RPMI8226 (cell line): Measurements from ENCODE around the gene COP1.
"Not testable (repeated sequence)": the region's sequence is repeated elsewhere in the genome, so short reads cannot be mapped to it uniquely, and the experiment has no call there.

Experiments
- DNase-seq: peaks from one replicate; pipeline ENCODE4 v3.0.0-alpha.2; 2015

The COP1 gene

DNA sequence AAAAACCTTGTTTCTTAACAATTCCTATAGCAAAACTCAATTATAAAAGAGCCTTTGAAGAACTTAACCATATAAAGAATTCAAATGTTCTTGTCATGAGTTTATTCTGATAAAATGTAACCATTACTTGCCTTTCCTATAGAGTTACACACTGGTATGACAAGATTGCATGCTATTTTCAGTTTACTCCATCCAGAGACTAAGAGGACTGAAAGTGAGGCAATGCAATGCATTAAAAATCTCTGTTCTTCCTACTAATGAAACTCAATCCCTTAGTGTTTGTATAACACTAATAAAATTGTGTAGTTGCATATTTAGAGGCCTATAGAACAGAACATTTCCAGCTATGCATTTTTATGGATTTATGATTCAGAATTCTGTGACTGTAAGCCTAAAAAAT lies 88.1 kb downstream of the COP1 start:
- no peak for DNase-seq

DNA sequence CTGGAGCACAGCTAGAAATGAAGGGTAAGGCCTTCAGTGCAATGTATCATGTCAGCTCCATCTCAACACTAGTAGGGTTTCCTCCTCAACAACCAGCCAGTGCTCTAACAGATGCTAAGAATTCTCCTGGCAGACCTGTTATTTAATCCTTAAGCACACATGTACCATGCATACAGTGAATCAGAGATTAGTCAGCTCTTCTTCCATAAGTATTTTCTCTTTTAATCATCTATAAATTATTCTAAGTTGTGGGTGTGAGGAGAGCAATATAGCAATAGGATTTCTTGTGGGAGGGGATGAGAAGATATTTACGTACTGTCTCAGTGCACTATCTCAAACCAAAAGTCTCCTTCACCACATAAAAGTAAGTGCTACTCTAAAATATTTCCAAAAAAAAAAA lies 95.3 kb downstream of the COP1 start:
- no peak for DNase-seq

DNA sequence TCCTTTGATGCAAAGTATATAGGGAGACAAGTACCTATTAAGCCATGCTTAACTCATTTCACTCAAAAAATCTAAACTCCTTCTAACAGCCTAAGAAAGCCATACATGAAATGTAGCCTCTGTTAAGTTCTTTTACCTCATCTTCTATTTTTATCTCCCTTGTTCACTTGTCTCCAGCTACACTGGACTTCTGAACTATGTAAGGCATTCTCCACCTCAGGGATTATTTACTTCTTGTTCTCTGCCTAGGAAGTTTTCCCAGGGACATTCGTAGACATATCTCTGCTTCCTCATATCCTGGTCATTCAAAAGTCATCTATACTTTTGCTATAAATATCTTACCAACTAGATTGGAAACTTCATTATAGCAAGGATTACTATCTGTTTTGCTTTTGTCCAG lies 96.9 kb downstream of the COP1 start:
- DNase-seq: no peak

DNA sequence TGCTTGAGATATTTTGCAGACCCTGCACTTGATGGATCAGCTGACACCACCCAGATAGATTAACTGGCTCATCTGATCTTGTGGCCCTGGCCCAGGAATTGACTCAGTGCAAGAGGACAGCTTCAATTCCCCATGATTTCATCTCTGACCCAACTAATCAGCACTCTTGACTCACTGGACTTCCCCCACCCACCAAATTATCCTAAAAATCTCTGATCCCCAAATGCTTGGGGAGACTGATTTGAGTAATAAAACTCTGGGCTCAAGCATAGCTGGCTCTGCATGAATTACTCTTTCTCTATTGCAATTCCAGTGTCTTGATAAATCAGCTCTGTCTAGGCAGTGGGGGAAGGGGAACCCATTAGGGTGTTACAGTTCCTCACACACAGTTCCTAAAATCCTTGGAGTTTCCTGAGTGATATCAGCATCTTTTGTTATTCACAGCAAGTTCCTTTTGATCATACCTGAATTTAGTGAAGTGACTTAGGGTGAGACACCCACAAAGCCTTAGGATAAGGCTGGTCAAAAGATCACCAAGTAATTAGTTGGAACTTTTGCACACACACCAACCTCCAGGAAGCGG lies 104.2 kb downstream of the COP1 start:
- DNase-seq: no peak

DNA sequence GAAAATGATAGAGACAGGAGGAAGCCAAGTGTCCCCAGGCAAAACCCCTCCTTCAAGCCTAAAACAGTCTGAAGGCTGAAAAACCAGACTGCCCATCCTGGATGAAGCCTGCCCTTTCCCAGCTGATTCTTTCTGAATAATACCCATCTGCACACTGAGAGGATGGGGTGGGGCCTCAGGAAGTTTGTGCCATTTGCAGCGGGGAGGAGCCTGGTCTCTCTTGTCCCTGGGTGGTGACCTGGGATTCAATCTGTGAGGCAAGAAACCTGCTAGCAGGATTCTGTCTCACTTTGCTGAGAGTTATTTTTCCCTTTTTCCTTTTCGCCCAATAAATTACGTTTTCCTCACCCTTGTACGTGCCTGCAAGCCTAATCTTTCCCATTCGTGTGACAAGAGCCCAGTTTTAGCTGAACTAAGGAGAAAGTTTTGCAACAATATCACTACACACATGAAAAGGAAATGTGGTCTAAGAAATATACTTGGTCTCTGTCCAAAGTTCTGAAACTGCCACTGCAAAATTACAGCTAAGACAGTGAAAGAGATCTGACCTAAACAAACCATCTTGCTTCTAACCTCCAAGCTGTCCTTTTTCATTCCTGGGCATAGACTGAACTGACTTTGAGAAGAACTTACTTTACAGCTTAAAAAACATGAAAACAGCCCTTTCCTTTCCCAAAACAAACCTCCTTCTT lies 105.0 kb downstream of the COP1 start:
- DNase-seq: no peak

DNA sequence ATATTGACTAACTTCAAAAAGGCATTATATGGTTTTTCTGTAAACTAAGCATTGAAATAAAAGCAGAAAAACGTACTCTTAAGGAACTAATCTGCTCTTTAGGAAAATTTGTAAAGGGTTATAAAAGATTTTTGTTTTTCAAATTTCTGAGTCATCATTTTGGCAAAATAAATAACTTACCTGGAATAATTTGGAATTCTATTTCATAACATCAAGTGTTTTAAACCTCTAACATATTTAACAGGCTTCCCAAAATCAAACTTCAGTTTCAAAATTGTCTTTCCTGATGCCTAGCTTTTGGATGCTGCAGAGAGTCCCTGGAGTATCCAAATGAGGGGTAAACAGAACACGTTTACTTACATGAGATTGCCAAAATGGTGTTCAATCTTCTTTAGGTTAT lies 108.5 kb downstream of the COP1 start:
- no peak for DNase-seq

DNA sequence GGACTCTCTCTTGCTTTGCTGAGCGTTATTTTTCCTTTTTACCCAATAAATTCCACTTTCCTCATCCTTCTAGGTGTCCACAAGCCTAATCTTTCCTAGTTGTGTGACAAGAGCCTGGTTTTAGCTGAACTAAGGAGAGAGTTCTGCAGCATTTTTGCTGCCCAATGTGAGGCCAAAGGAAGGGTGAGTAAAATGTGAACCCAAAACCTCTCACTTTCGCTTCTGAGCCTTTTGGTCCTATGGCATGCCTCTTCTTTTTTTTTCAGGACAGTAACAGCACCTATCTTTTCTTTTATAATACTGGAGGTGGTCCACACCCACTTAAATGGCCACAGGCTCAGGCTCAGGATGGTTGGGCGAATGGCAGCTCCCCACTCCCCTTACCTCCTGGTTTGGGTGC lies 111.1 kb downstream of the COP1 start:
- no peak for DNase-seq

DNA sequence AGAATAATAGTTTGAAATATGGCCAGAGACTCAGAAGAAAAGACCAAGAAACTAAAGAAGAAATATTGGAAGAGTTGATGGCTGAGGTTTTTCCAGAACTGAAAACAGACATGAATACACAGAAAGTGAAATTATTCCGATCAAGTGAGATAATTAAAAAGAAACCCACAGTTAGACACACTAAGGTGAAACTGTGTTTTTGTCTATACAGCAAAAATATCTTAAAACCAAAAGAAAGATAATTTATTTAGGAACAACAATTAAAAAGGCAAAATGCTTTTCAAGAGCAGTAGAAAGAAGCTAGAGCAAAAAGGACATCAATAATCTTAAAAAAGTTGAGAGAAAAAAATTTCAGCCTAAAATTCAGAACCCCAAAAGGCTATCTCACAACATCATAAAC lies 116.3 kb downstream of the COP1 start:
- no peak for DNase-seq

DNA sequence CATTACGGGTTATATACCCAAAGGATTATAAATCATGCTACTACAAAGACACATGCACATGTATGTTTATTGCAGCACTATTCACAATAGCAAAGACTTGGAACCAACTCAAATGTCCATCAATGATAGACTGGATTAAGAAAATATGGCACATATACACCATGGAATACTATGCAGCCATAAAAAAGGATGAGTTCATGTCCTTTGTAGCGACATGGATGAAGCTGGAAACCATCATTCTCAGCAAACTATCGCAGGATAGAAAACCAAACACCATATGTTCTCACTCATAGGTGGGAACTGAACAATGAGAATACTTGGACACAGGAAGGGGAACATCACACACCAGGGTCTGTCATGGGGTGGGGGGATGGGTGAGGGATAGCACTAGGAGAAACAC lies 119.3 kb downstream of the COP1 start:
- DNase-seq: not testable (repeated sequence)

DNA sequence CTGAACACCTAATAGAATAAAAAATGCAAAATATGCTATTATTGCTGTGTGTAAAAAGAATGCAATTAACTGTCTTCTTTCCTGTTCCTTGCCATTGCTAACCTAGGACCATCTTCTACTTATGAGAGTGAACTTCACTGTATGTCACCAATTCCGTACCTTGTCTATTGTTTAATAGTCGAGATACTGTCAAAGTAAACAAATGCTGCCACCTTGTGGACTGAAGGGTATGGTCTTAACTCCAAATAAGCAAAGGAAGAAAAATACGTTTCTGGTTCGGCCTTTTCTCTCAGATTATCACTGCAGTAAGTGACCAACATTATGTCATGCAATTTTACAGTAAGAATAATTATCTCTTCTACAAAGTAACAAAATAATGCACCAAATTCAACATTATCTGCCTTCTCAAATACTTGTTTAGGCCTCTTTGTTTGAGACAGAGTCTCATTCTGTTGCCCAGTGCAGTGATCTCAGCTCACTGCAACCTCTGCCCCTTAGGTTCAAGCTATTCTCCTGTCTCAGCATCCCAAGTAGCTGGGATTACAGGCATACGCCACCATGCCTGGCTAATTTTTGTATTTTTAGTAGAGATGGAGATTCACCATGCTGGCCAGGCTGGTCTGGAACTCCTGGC lies 133.4 kb downstream of the COP1 start:
- peak; percentile 73 for DNase-seq

DNA sequence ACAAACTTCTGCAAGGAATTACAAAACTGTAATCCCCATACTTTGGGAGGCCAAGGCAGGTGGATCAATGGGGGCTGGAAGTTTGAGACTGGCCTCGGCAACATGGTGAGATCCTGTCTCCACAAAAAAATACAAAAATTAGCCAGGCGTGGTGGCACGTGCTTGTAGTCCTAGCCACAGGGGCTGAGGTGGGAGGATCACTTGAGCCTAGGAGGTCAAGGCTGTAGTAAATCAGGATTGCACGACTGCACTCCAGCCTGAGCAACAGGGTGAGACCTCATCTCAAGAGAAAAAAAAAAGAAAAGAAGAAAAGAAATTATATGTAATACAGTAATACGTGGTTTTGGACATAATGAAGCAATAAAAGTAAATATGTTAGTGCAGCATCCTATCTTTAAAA lies 138.2 kb downstream of the COP1 start:
- DNase-seq: no peak

DNA sequence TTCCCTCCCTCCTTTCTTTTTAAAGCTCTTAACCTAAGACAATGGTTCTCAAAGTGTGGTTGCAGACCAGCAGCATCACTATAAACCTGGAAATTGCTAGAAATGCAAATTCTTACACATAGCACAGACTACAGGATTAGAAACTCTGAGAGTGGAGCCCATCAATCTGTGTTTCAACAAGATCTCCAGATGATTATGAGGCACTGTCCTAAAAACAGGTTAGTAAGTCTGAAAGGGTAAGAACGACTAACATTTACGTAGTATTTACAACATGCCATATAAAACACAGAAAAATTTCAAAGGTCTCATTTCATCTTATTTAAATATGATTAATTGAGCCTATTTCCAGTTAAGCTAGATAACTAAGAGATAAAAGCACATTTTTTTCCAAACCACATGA lies 138.8 kb downstream of the COP1 start:
- no peak for DNase-seq

DNA sequence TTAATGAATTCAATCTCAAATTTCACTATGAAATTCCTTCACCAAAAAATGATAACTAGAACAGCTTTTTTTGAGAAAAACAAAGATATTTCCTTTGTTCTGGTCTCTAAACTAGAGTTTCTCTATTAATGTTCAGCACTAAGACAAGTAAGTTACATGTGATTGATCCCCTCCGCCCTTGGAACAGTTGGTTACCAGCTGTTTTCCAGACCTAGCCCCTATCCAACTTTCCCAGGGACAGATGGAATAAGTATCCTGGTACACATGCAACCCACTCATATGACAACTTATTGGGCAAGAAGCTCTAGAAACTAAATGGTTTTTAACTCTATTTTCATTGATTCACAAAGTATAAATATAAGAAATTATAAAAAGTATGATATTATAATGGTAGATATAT lies 140.4 kb downstream of the COP1 start:
- DNase-seq: no peak

DNA sequence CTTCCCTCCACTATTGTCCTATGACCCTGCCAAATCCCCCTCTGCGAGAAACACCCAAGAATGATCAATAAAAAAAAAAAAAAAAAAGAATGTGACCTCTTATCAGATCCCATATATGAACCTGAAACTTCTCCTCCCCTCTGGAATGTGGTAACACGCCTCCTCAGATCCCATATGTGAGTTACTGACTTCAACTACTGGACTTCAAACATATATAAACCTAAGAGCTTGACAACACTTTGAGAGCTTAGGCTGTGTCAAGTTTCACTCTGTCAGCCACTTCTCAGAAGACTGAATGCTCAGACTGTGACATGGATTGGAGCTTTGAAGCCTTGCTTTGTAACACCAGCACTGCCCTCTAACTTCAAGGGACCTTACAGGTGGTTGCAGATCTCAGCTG lies 148.4 kb downstream of the COP1 start:
- DNase-seq: no peak

DNA sequence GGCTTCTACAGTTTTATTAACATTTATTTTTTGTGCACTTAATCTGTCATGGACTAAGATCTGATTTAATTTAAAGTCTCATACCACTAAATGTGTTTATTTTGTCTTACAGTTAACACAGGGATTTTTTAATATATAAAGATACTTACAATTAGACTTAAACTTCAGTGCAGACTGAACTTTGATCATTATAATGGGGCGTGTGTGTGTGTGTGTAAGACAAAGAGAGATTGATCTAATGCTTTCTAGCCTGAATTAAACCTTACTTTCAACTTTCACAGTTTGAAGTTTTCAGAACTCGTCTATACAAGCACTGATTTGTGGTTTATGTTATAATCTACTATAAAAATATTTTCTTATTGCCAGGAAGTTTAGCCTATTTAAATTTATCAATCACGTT lies 150.8 kb downstream of the COP1 start:
- no peak for DNase-seq

DNA sequence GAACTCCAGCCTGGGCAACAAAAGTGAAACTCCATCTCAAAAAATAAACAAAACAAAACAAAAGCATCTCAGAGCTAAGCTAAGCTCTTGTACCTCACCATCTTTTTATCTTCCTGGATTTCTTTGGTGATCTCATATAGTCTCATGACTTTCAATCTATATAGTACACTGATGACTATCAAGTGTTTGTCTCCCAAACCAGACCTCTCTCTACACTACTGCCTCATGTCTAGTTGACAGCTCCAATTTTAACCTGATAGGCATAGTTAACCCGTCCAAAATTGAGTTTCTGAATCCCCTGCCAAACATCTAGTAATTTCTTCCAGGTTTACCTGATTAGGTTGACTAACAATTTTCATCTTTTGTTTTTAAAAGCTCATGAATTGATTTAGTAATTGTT lies 151.7 kb downstream of the COP1 start:
- DNase-seq: no peak

DNA sequence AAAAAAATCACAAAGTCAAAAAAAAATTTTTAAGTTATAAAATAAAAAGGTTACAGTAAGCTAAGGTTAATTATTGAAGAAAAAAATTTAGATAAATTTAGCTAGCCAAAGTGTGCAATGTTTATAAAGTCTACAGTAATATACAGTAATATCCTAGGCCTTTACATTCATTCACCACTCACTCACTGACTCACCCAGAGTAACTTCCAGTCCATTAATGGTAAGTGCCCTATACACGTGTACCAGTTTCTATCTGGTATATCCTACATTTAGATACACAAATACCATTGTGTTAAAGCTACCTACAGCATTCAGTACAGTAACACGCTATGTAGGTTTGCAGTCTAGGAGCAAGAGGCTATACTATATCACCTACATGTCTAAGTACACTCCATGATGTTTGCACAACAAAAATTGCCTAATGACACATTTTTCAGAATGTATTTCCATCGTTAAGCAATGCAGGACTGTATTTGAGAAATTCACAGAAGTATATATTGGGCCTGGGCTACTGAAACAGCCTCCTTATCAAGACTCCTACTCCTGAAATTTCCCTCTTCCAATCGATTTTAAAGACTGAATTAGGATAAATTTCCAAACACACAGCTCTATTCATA lies 155.1 kb downstream of the COP1 start:
- no peak for DNase-seq

DNA sequence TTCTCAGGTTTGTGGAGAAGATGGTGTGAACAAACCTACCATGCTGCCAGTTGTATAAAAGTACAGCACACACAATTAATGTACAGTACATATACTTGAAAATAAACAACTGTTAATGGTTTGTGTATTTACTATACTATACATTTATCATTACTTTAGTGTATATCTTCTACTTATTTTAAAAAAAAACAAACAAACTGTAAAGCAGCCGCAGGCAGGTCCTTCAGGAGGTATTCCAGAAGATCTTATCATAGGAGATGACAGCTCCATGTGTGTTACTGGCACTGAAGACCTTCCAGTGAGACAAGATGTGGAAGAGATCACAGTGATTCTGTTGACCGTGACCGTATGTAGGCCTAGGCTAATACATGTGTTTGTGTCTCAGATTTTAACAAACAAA lies 155.7 kb downstream of the COP1 start:
- no peak for DNase-seq

DNA sequence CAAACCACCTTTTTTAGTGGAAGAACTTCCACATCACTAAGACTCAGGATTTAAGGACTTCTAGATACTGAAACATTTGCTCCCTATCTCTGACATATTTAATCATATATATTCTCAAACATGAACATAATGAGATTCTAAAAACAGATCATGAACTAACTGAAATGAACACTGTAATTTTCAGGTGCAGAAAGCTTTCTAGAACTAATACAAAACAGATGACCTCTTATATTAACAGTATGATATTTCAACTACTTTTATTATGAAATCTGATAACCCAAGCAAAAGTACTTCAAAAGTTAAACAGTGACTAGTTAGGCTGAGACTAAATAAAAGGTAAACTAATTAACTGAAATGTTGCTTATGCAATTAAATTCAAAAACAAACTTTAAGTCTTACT lies 157.5 kb downstream of the COP1 start:
- DNase-seq: no peak

DNA sequence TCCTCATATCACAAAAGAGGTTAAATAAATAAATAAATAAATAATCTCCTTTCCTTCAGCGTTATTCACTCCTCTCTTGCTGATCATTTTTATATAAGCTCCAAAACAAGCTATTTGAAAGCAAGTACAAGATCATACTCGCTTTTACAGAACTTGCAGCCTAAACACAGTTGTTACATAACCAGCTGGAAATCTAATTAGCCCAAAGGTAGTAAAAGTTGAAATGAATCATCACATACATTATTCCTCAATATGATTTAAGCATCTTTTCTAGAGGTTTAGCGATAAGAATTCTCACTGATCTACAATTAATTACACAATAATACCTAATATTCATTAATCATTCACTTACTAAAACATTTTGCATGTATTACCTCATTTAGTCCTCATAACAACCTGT lies 160.2 kb downstream of the COP1 start:
- DNase-seq: no peak

DNA sequence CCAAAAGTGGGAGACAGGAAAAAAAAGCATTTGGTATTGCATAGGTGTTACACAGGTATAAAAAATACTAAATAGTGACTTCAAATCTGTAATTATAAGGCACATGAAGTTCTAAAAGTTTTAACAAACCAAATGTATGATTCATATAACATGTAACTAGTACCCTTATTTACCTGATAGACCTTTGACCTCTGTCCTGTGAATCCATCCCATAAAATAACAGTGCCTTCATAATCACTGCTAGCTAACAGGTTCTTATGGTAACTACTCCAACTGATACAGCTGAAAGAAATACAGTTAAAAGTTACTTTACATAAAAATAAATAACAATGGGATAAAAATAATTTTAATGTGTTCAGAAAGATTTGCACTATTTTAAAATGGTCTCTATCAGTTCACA lies 163.5 kb downstream of the COP1 start:
- DNase-seq: no peak

DNA sequence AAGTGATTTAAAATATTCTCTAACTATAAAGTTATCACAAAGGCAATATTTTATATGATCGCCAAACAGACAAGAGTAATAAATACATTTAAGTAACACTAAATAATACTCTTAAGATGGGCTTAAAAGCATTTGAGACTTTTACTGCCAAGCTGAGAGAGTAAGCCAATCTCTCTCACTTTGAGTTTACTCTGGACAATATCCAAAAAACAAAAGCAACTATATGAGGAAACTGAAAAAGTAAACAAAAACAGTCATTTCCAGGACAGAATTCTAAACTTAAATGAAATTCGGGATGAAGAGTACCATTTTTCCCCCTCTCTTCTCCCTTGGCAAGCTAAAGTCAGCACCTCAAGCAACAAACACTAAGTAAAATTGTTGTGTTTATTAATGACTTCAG lies 173.2 kb downstream of the COP1 start:
- DNase-seq: no peak

DNA sequence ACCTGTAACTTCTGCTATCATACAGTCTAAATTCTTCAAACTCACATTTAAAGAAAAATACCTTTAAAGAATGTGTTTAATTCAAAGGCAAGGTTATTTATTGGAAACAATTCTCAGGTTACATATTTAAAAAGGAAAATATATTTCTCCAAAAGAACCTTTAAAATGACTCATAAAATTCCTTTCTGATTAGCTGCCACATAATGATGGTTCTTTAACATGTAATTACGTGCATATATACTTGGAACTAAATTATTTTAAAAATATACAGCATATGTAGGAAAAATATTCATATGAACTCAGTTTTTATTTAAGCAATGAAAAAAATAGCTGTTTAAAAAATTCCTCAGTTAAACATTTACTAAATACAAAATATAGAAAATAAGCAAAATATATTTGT lies 173.6 kb downstream of the COP1 start:
- DNase-seq: no peak

DNA sequence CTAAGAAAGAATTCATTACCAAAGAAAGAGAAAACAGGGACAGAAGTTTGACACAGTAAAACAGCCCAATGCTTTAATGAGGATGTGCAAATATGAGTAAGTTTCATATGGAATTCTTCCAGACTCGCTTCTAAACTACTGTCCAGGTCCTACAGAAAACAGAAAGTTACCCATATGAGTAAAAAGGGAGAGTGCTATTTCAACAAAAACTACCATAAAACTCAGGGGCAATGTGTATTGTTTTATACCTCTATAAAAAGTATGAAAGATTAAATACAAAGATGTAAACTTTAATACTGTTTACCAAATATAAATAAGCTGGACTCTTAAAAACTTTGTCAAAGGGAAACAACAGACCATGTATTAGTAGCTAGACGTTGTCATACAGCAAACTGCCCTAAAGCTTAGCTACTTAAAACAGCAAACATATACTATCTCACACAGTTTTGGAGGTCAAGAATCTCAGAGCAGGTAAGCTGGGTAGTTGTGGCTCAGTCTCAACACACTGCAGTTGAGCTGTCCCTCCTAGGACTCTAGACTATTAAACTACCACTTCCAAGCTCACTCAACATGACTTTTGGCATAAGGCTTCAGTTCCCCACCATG lies 174.9 kb downstream of the COP1 start:
- no peak for DNase-seq
